BE2C (cell line): ENCODE data around the gene GNB1L.
A peak's percentile ranks its signal among the peaks of the same experiment; 100 is the strongest.

Experiments
- DNase-seq: peaks from one replicate; pipeline ENCODE4 v3.0.0-alpha.2; 2020
- H3K27me3 ChIP-seq: fragments of 250-450 bp; sonication (Bioruptor Pico); 2 replicates; pipeline ENCODE4 v1.5.1; 2020; ENCODE audit warnings: mild to moderate bottlenecking
- H3K36me3 ChIP-seq: fragments of 250-450 bp; sonication (Bioruptor Pico); 2 replicates; pipeline ENCODE4 v1.5.1; 2020; ENCODE audit warnings: mild to moderate bottlenecking
- H3K4me1 ChIP-seq: fragments of 250-450 bp; sonication (Bioruptor Pico); 2 replicates; pipeline ENCODE4 v1.5.1; 2020
- H3K4me3 ChIP-seq: 2 replicates; pipeline ENCODE4 v1.5.1; 2011; ENCODE audit warnings: low read depth, low read length
- H3K9me3 ChIP-seq: fragments of 250-450 bp; sonication (Bioruptor Pico); 2 replicates; pipeline ENCODE4 v1.5.1; 2020
- CTCF ChIP-seq: IDR thresholded peaks from 2 replicates; pipeline ENCODE4 v1.5.1; 2012; ENCODE audit warnings: mild to moderate bottlenecking, low read depth, low read length

GNB1L gene

GRCh38 chr22:19755145-19755710 is 99.4 kb downstream of the GNB1L start:
- Histone ChIP-seq H3K36me3 (no peaks in the 10 kb centered on the region), H3K4me3 (no peak overlapping the region), H3K9me3 (no peaks in the 10 kb centered on the region), H3K27me3 (peaks cover 69% of the 10 kb centered on the region), H3K4me1 (no peaks in the 10 kb centered on the region)
- no peak for DNase-seq
- TF ChIP-seq CTCF: no peak

GRCh38 chr22:19754701-19755144 is 100.0 kb downstream of the GNB1L start:
- no peak for TF ChIP-seq CTCF
- Histone ChIP-seq H3K27me3 (peaks cover 64% of the 10 kb centered on the region), H3K4me1 (no peaks in the 10 kb centered on the region), H3K4me3 (no peak overlapping the region), H3K36me3 (no peaks in the 10 kb centered on the region), H3K9me3 (no peaks in the 10 kb centered on the region)
- DNase-seq: no peak

GRCh38 chr22:19753996-19754700 is 100.5 kb downstream of the GNB1L start:
- Histone ChIP-seq H3K4me1 (no peaks in the 10 kb centered on the region), H3K9me3 (no peaks in the 10 kb centered on the region), H3K27me3 (peaks cover 59% of the 10 kb centered on the region), H3K36me3 (no peaks in the 10 kb centered on the region), H3K4me3 (no peak overlapping the region)
- no peak for TF ChIP-seq CTCF
- no peak for DNase-seq

GRCh38 chr22:19753090-19753842 is 101.4 kb downstream of the GNB1L start:
- H3K4me3 ChIP-seq: no peak overlapping the region
- H3K4me1 ChIP-seq: no peaks in the 10 kb centered on the region
- no peaks in the 10 kb centered on the region for H3K36me3 ChIP-seq
- TF ChIP-seq CTCF: peak; percentile 45
- peaks cover 50% of the 10 kb centered on the region for H3K27me3 ChIP-seq
- no peak for DNase-seq
- H3K9me3 ChIP-seq: no peaks in the 10 kb centered on the region

GRCh38 chr22:19751497-19752245 is 103.0 kb downstream of the GNB1L start:
- Histone ChIP-seq H3K27me3 (peaks cover 34% of the 10 kb centered on the region), H3K36me3 (no peaks in the 10 kb centered on the region), H3K9me3 (no peaks in the 10 kb centered on the region), H3K4me1 (no peaks in the 10 kb centered on the region), H3K4me3 (no peak overlapping the region)
- no peak for TF ChIP-seq CTCF
- DNase-seq: no peak
